IPS-18c (cell line): ENCODE measurements around the gene ADIPOQ.
"Not testable (repeated sequence)": the region's sequence is repeated elsewhere in the genome, so short reads cannot be mapped to it uniquely, and the experiment has no call there.

Source experiments
- H3K4me3 ChIP-seq: 2 replicates; pipeline ENCODE4 v1.7.0; 2013; ENCODE audit warnings: low read depth, mild to moderate bottlenecking, low read length, moderate library complexity; ENCODE audit not compliant: insufficient read depth
- H3K9me3 ChIP-seq: one replicate; pipeline ENCODE4 v1.6.1; 2013; ENCODE audit warnings: mild to moderate bottlenecking, low read length, moderate library complexity; ENCODE audit not compliant: control insufficient read depth, insufficient read depth

ADIPOQ gene

DNA sequence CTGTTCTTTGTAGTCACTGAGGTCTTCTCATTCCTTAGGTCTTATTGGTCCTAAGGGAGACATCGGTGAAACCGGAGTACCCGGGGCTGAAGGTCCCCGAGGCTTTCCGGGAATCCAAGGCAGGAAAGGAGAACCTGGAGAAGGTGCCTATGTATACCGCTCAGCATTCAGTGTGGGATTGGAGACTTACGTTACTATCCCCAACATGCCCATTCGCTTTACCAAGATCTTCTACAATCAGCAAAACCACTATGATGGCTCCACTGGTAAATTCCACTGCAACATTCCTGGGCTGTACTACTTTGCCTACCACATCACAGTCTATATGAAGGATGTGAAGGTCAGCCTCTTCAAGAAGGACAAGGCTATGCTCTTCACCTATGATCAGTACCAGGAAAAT lies 11.6 kb downstream of the ADIPOQ start:
- H3K9me3 ChIP-seq: no peaks in the 10 kb centered on the region
- H3K4me3 ChIP-seq: no peak overlapping the region

DNA sequence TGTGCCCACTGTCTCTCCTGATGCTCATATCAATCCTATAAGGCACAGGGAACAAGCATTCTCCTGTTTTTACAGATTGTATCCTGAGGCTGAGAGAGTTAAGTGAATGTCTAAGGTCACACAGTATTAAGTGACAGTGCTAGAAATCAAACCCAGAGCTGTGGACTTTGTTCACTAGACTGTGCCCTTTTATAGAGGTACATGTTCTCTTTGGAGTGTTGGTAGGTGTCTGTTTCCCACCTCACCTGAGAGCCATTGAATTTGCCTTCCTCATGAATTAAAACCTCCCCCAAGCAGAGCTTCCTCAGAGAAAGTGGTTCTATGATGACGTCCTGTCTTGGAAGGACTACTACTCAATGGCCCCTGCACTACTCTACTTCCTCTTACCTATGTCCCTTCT lies 12.4 kb downstream of the ADIPOQ start:
- Histone ChIP-seq H3K9me3 (no peaks in the 10 kb centered on the region), H3K4me3 (no peak overlapping the region)

DNA sequence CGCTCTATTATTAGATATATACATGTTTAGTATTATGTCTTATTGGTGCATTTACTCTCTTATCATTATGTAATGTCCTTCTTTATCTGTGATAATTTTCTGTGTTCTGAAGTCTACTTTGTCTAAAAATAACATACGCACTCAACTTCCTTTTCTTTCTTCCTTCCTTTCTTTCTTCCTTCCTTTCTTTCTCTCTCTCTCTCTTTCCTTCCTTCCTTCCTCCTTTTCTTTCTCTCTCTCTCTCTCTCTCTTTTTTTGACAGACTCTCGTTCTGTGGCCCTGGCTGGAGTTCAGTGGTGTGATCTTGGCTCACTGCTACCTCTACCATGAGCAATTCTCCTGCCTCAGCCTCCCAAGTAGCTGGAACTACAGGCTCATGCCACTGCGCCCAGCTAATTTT lies 15.2 kb downstream of the ADIPOQ start:
- Histone ChIP-seq H3K4me3 (no peak overlapping the region), H3K9me3 (no peaks in the 10 kb centered on the region)

DNA sequence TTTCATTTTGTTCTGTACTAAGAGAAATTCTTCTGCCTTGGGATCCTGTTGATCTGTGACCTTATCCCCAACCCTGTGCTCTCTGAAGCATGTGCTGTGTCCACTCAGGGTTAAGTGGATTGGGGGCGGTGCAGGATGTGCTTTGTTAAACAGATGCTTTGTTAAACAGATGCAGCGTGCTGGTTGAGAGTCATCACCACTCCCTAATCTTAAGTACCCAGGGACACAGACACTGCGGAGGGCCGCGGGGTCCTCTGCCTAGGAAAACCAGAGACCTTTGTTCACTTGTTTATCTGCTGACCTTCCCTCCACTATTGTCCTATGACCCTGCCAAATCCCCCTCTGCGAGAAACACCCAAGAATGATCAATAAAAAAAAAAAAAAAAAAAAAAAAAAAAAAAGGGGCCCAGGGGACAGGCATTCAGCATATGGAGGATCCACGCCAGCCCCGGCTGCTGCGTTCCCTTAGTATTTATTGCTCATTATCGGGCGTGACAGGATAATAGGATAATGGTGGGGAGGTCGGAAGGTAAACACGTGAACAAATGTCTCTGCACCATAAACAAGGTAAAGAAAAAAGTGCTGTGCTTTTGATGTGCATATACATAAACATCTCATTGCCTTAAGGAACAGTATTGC lies 22.8 kb downstream of the ADIPOQ start:
- H3K4me3 ChIP-seq, H3K9me3 ChIP-seq: not testable (repeated sequence)

DNA sequence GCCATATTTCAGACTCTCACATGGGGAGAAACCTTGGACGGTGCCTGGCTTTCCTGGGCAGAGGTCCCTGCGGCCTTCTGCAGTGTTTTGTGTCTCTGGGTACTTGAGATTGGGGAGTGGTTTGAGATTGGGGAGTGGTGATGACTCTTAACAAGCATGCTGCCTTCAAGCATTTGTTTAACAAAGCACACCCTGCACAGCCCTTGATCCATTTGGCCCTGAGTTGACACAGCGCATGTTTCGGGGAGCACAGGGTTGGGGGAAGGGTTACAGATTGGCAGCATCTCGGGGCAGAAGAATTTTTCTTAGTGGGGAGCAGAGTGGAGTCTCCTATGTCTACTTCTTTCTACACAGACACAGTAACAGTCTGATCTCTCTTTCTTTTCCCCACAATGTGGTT lies 23.6 kb downstream of the ADIPOQ start:
- H3K4me3 ChIP-seq, H3K9me3 ChIP-seq: not testable (repeated sequence)

DNA sequence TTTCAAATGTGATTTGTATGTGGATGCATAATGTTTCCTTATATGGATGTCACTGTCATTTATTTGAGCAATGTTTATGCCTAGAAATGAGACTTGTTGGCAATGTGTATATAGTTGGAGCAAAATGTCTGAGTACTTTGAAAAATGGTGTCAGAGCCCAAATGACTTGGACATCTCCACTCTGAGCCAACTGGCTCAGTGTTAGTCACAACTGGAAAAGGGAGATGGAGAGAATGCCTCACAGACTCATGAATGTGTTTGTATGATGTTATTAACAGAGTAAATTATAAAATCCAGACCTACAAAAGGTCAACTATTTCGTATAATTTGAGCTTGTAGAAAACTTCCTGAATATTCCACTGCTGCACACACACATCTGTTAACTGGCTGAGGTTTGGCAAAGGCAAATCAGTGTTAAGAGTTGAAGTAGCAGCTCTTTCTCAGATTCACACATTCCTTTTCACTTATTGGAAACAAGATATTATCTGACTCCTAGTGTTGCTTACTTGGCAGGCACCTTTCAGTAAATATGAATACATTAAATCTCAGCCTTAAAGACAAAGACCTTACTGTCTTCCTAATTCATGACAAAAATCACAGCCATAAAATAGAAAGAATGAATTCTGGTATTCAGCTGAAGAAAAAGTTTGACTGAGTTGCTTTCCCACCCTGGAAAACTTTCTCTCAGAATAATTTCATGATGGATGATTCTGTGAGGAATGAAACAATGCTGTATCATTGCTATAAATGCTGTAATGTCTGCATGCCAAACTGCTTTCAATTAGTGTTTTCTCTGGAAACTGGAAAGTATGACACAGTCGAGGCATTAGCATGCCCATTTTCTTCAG lies 27.0 kb downstream of the ADIPOQ start:
- H3K9me3 ChIP-seq: peaks cover 2% of the 10 kb centered on the region
- H3K4me3 ChIP-seq: no peak overlapping the region

DNA sequence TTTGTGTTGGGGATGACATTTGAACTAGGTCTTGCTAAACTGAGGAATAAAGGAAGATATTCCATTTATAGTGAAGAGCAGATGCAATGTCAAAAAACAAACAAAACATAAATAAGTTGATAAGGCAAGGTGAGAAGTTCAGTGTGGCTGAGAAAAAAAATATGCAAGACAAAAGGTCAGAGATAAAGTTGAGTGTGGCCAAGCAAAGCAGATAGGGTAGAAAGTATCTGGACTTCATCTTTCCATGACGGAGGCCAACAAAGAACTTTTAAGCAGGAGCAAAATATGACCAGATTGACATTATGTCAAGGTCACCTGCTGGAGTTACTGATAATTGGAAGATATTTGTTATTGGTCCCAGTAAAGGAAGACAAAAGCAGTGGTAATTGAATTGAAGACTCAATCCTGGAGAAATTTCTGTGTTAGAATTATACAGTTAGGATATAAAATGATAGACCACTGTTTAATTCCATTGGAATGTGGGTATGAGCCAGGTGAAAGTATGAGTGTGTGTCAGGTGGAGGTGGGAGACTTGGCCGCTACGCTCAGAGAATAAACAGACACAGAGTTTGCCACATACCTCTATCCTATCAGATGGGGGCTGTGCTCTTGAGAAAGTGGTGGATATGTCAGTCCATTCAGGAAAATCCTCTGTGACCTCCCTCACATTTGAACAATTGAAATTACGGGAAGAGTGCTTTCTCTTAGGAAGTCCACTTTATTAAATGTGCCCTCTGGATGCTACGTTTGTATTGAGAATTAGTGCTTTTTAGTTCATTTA lies 28.1 kb downstream of the ADIPOQ start:
- Histone ChIP-seq H3K4me3 (no peak overlapping the region), H3K9me3 (peaks cover 2% of the 10 kb centered on the region)

DNA sequence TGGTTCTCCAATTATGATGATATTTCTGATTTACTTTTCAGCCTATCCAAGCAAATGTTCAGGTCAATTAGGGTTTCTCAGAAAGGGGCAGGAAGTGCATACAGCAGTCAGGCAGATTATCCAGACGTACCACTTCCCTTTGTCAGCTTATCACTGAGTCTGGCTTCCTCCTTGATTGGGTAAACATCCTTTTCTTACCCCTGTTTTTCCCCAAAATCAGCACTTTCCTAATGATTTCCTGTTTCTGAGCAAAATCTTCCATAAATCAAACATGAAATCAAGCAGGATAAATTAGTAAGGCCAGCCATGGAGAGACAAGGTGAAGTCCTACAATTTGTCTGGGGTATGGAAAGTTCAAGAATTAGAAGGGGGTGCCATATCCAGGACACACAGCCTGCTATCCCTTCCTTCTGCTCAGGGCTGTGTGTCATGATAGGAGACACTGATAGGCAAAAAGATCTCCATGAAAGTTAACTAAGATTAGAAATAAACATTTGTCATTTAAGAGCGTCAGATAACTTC lies 29.0 kb downstream of the ADIPOQ start:
- H3K4me3 ChIP-seq: no peak overlapping the region
- peaks cover 2% of the 10 kb centered on the region for H3K9me3 ChIP-seq

DNA sequence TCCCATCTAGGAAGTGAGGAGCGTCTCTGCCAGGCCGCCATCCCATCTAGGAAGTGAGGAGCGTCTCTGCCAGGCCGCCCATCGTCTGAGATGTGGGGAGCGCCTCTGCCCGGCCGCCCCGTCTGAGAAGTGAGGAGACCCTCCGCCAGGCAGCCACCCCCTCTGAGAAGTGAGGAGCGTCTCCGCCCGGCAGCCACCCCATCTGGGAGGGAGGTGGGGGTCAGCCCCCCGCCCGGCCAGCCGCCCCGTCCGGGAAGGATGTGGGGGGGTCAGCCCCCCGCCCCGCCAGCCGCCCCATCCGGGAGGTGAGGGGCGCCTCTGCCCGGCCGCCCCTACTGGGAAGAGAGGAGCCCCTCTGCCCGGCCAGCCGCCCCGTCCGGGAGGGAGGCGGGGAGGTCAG lies 31.3 kb downstream of the ADIPOQ start:
- H3K9me3 ChIP-seq, H3K4me3 ChIP-seq: not testable (repeated sequence)

DNA sequence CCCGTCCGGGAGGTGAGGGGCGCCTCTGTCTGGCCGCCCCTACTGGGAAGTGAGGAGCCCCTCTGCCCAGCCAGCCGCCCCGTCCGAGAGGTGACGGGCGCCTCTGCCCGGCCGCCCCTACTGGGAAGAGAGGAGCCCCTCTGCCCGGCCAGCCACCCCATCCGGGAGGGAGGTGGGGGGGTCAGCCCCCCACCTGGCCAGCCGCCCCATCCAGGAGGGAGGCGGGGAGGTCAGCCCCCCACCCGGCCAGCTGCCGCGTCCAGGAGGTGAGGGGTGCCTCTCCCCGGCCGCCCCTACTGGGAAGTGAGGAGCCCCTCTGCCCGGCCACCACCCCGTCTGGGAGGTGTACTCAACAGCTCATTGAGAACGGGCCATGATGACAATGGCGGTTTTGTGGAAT lies 31.7 kb downstream of the ADIPOQ start:
- H3K9me3 ChIP-seq, H3K4me3 ChIP-seq: not testable (repeated sequence)

DNA sequence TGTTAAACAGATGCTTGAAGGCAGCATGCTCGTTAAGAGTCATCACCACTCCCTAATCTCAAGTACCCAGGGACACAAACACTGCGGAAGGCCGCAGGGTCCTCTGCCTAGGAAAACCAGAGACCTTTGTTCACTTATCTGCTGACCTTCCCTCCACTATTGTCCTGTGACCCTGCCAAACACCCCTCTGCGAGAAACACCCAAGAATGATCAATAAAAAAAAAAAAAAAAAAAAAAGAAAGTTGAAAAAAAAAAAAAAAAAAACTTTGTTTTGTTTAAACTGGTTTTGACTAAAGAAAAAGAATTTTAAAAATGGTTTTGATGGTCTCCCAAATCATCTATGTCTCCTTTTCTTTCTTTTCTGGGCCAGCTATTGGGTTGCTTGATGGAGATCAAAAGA lies 32.3 kb downstream of the ADIPOQ start:
- not testable (repeated sequence) for H3K4me3 ChIP-seq, H3K9me3 ChIP-seq

DNA sequence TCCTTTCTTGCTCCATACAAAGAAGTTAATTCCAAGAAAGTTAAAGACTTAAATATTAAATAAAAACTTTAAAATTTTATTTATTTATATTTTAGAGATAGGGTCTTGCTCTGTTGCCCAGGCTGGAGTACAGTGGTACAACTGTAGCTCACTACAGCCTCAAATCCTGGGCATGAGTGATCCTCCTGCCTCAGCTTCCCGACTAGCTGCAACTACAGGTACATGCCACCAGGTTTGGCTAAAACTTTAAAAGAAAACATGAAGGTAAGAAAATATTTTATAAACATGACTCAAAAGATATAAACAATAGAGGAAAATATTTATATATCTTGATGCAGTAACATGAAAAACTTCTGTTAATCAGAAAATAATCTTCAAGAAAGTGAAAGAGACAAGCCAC lies 33.2 kb downstream of the ADIPOQ start:
- no peaks in the 10 kb centered on the region for H3K9me3 ChIP-seq
- H3K4me3 ChIP-seq: no peak overlapping the region

DNA sequence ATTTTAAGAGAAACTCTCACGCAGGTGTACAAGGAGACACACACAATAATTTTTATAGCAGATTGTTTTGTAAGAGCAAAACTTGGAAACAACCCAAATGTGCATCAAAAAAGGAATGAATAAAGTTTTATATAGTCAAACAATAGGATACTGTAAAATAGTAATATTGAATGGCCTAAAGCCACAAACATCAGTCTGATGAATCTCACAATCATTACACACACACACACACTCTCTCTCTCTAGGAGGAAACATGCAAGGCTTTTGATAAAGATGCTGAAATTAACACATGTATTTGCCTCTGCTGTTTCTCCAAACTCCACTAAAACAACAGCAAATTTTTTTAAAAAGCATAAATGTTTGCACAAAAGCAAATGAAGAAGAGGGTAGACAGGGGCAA lies 37.3 kb downstream of the ADIPOQ start:
- Histone ChIP-seq H3K9me3 (no peaks in the 10 kb centered on the region), H3K4me3 (no peak overlapping the region)

DNA sequence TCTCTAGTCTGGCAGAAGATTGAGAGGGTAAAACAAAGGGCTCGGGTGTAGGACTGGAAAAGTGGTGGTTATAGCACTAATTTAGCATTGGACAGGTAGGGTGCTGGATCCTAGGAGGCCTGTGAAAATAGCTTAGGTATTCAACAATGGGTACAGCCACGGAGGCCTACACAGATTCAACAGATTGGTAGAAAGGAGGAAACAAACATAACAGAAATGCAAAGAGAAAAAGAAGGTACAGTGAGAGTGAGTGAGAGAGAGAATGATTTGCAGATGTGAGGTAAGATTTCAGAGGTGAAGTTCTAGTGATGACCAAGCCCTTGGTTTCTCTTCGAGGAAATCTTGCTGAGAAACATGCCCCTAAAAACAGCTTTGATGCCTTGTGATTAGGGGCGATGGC lies 37.9 kb downstream of the ADIPOQ start:
- Histone ChIP-seq H3K9me3 (no peaks in the 10 kb centered on the region), H3K4me3 (no peak overlapping the region)

DNA sequence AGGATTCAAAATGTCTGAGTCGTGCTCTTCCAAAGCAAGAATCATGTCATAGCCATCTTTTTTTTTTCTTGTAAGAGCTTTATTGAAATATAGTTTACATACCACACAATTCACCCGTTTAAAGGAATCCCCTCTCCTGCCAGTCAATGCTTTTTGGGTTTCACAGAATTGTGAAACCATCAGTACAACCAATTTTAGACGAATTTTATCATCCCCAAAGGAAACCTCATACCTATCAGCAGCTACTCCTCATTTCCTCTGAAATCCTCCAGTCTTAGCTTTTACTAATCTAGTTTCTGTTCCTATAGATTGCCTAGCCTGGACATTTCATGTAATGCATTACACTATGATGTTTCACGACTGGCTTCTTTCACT lies 39.6 kb downstream of the ADIPOQ start:
- Histone ChIP-seq H3K9me3 (no peaks in the 10 kb centered on the region), H3K4me3 (no peak overlapping the region)

DNA sequence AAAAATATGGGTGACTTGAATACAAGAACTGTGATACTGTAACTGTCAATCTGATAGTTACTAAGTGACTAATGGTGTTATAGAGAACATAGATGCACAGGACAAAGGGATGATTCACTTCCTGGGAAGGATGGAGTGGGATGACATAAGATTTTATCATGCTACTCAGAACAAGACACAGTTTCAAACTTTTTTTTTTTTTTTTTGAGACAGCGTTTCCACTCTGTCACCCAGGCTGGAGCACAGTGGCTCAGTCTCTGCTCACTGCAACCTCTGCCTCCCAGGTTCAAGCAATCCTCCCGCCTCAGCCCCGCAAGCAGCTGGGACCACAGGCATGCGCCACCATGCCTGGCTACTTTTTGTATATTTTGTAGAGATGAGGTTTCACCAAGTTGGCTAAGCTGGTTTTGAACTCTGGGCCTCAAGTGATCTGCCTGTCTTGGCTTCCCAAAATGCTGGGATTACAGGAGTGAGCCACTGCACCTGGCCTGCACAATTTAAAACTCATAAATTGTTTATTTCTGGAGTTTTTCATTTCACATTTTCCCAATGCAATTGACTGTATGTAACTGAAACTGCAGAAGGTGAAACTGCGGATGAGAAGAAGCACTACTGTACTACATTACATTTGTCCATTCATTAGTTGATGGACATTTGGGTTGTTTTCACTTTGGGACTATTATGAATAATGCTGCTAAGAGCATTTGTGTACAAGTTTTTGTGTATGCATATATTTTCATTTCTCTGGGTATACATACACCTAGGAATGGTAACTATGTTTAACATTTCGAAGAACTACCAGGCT lies 40.6 kb downstream of the ADIPOQ start:
- Histone ChIP-seq H3K4me3 (no peak overlapping the region), H3K9me3 (no peaks in the 10 kb centered on the region)

DNA sequence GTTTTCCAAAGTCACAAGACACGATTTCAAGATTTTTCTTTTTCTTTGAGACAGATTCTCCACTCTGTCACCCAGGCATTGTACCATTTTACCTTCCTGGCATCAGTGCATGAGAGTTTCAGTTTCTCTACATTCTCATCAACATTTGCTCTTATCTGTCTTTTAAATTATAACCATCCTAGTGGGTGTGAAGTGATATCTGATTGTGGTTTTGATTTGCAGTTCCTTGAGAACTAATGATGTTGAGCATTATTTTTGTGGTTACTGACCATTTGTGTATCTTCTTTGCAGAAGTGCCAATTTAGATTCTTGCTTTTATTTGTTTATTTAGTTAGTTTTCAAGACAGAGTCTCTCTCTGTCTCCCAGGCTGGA lies 41.2 kb downstream of the ADIPOQ start:
- no peak overlapping the region for H3K4me3 ChIP-seq
- no peaks in the 10 kb centered on the region for H3K9me3 ChIP-seq
